Liver (tissue), 9 donors: ENCODE measurements around the gene MACROD1. TPM values are rescaled to one million over a fixed set of nuclear protein-coding genes. Genes with fewer than 3 reads are reported as not detected.

Experiments used
- DNase-seq: peaks from one replicate; pipeline ENCODE4 v3.0.0-alpha.2; 2017; ENCODE audit warnings: low spot score
- H3K27ac ChIP-seq, 2 donors: one replicate each; pipeline ENCODE4 v1.7.0; 2013; ENCODE audit warnings: inconsistent platforms in 2 of 2, low read length in 2 of 2, control low read depth in 1 of 2, low read depth in 1 of 2, mild to moderate bottlenecking in 1 of 2
- H3K27me3 ChIP-seq, 4 donors: one replicate each; pipeline versions ENCODE4 v1.6.1 to v1.7.0; 2013; ENCODE audit warnings: low read length in 3 of 4, inconsistent platforms in 1 of 4, mild to moderate bottlenecking in 1 of 4, moderate library complexity in 1 of 4; ENCODE audit not compliant: control insufficient read depth in 4 of 4, insufficient read depth in 4 of 4
- H3K36me3 ChIP-seq, 4 donors: one replicate each; pipeline versions ENCODE4 v1.6.1 to v1.7.0; 2013; ENCODE audit warnings: low read length in 3 of 4, mild to moderate bottlenecking in 3 of 4, low read depth in 1 of 4, moderate library complexity in 1 of 4; ENCODE audit not compliant: control insufficient read depth in 4 of 4, insufficient read depth in 3 of 4
- H3K4me1 ChIP-seq, 4 donors: one replicate each; pipeline versions ENCODE4 v1.6.1 to v1.7.0; 2013; ENCODE audit warnings: low read length in 3 of 4, mild to moderate bottlenecking in 3 of 4, moderate library complexity in 1 of 4; ENCODE audit not compliant: control insufficient read depth in 4 of 4, insufficient read depth in 4 of 4
- H3K4me3 ChIP-seq, 3 donors: one replicate each; pipeline versions ENCODE4 v1.6.1 to v1.7.0; 2013; ENCODE audit warnings: low read length in 3 of 3, control low read depth in 1 of 3, low read depth in 1 of 3, mild to moderate bottlenecking in 1 of 3
- H3K9ac ChIP-seq, 2 donors: one replicate each; pipeline ENCODE4 v1.7.0; 2013; ENCODE audit warnings: low read length in 2 of 2, mild to moderate bottlenecking in 2 of 2, moderate library complexity in 2 of 2, control low read depth in 1 of 2, low read depth in 1 of 2
- H3K9me3 ChIP-seq, 4 donors: one replicate each; pipeline versions ENCODE4 v1.6.1 to v1.7.0; 2013; ENCODE audit warnings: low read length in 3 of 4; ENCODE audit not compliant: control insufficient read depth in 4 of 4
- FOXA1 ChIP-seq: IDR thresholded peaks from 2 replicates; pipeline ENCODE4 v1.6.1; 2016; ENCODE audit warnings: antibody characterized with exemption
- FOXA2 ChIP-seq: IDR thresholded peaks from 2 replicates; pipeline ENCODE4 v1.6.1; 2016; ENCODE audit warnings: antibody characterized with exemption
- GABPA ChIP-seq, 2 donors: IDR thresholded peaks in 1 of 2; conservative IDR thresholded peaks in 1 of 2; 2 replicates each; pipeline ENCODE4 v1.6.1; 2016; ENCODE audit warnings: antibody characterized with exemption in 2 of 2, mild to moderate bottlenecking in 1 of 2, moderate library complexity in 1 of 2
- HNF4G ChIP-seq: IDR thresholded peaks from 2 replicates; pipeline ENCODE4 v1.6.1; 2016; ENCODE audit warnings: antibody characterized with exemption
- RAD21 ChIP-seq, 2 donors: IDR thresholded peaks; 2 replicates each; pipeline ENCODE4 v1.6.1; 2016; ENCODE audit warnings: antibody characterized with exemption in 2 of 2, mild to moderate bottlenecking in 2 of 2
- SP1 ChIP-seq: IDR thresholded peaks from 2 replicates; pipeline ENCODE4 v1.6.1; 2018; ENCODE audit warnings: antibody characterized with exemption, mild to moderate bottlenecking
- TAF1 ChIP-seq: conservative IDR thresholded peaks from 2 replicates; pipeline ENCODE4 v1.6.1; 2016; ENCODE audit warnings: antibody characterized with exemption, mild to moderate bottlenecking
- YY1 ChIP-seq: IDR thresholded peaks from 2 replicates; pipeline ENCODE4 v1.6.1; 2016; ENCODE audit warnings: antibody characterized with exemption, mild to moderate bottlenecking
- WGBS: extraction: QIAGEN DNeasy Blood & Tissue Kit; methylation state at CpG from one replicate; pipeline ENCODE4 v1.1.7; 2013; 5-methylcytosine and 5-hydroxymethylcytosine counted together
- polyA plus RNA-seq, 2 donors: library from polyadenylated mRNA; stranded (reverse) in 1 of 2; unstranded in 1 of 2; fragments of 200-250 nt in 1 of 2; fragments of >200 nt in 1 of 2; fragmentation: Nextera tagmentation in 1 of 2; extraction: Ambion mirVana in 1 of 2; gene quantifications; one replicate each; pipeline versions ENCODE4 v1.2.1 to v1.2.3, GENCODE V29; 2013 to 2015
- total RNA-seq, 2 donors: library from RNA; depleted of rRNA; stranded (reverse); fragments of >200 nt; gene quantifications; one replicate each; pipeline ENCODE4 v1.2.3, GENCODE V29; 2014
- TF ChIP-seq, protein P1 (sequence below): IDR thresholded peaks from 2 replicates; pipeline ENCODE4 v1.6.1; 2016; ENCODE audit warnings: antibody characterized with exemption, mild to moderate bottlenecking
- TF ChIP-seq, protein P2 (sequence below): IDR thresholded peaks from 2 replicates; pipeline ENCODE4 v1.6.1; 2016; ENCODE audit warnings: antibody characterized with exemption
- TF ChIP-seq, protein P3 (sequence below): fragments of 150-350 bp; IDR thresholded peaks from 2 replicates; pipeline ENCODE4 v1.5.1; 2017; ENCODE audit warnings: improper control_type of control experiment, low read depth, low read length; ENCODE audit not compliant: missing input control
- TF ChIP-seq, protein P4 (sequence below): IDR thresholded peaks from 2 replicates; pipeline ENCODE4 v1.6.1; 2016; ENCODE audit warnings: antibody characterized with exemption
- TF ChIP-seq, protein P5 (sequence below): IDR thresholded peaks from 2 replicates; pipeline ENCODE4 v1.6.1; 2016; ENCODE audit warnings: antibody characterized with exemption
- donor health status: healthy.
- donor health status: healthy.
- donor health status: healthy.
- donor health status: healthy.
- donor health status: healthy.

The MACROD1 gene
- total and polyA plus RNA-seq, 4 donors = 8.9 to 25.9 (median 13.1) TPM

DNA sequence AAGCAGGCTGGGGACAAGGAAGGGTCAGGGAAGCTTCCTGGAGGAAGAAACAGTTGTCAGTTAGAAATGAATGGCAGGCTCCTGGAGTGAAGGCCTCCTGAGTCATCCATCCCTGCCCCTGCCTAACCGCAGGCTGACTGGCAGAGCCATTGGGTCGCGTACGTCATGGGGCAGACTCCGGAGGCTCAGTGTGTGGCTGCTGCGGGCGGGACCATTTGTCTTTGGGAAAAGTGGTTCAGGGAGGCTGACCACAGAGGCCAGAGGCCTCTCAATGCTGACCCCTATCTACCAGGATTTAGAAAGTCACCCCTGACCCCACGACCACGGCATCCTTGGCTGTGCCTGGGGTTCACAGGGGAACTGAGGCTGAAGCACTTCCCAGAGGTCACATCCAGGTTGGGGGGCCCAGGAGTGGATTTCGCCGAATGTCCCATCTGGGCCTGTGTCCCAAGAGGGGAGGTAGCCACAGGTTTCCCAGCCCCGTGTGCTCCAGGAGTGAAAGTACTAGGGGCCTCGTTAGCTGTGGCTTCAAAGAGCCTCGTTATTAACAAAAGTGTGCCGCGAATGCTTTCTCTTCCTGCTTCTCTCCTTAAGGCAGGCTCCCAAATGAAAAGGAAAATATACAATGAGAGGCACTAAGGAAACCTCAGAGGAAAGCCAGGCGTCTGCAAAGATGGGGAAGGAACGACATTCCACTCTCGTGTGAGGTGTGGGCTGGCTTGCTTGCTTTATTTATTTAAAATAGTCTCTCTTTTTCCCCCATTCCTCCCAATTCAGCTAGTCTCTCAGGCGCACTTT is 71.3 kb downstream of the MACROD1 start:
- H3K36me3 ChIP-seq = no peaks in the 10 kb centered on the region
- no peak overlapping the region for H3K4me3 ChIP-seq
- no peaks in the 10 kb centered on the region for H3K9me3 ChIP-seq
- no peak overlapping the region for H3K27ac ChIP-seq
- H3K27me3 ChIP-seq = no peaks in the 10 kb centered on the region
- H3K9ac ChIP-seq = no peak overlapping the region
- TF ChIP-seq, protein P1, sequence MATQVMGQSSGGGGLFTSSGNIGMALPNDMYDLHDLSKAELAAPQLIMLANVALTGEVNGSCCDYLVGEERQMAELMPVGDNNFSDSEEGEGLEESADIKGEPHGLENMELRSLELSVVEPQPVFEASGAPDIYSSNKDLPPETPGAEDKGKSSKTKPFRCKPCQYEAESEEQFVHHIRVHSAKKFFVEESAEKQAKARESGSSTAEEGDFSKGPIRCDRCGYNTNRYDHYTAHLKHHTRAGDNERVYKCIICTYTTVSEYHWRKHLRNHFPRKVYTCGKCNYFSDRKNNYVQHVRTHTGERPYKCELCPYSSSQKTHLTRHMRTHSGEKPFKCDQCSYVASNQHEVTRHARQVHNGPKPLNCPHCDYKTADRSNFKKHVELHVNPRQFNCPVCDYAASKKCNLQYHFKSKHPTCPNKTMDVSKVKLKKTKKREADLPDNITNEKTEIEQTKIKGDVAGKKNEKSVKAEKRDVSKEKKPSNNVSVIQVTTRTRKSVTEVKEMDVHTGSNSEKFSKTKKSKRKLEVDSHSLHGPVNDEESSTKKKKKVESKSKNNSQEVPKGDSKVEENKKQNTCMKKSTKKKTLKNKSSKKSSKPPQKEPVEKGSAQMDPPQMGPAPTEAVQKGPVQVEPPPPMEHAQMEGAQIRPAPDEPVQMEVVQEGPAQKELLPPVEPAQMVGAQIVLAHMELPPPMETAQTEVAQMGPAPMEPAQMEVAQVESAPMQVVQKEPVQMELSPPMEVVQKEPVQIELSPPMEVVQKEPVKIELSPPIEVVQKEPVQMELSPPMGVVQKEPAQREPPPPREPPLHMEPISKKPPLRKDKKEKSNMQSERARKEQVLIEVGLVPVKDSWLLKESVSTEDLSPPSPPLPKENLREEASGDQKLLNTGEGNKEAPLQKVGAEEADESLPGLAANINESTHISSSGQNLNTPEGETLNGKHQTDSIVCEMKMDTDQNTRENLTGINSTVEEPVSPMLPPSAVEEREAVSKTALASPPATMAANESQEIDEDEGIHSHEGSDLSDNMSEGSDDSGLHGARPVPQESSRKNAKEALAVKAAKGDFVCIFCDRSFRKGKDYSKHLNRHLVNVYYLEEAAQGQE = no peak
- TF ChIP-seq FOXA2 (no peak), GABPA (IDR thresholded peaks at IDR 0.05 in 1 of 2, conservative IDR thresholded peaks at IDR 0.05 in 1 of 2) (no peak), HNF4G (no peak), SP1 (no peak), RAD21 (IDR thresholded peaks at IDR 0.05) (no peak), YY1 (no peak), FOXA1 (no peak), TAF1 (no peak)
- TF ChIP-seq, protein P2, sequence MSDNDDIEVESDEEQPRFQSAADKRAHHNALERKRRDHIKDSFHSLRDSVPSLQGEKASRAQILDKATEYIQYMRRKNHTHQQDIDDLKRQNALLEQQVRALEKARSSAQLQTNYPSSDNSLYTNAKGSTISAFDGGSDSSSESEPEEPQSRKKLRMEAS = no peak
- TF ChIP-seq, protein P3, sequence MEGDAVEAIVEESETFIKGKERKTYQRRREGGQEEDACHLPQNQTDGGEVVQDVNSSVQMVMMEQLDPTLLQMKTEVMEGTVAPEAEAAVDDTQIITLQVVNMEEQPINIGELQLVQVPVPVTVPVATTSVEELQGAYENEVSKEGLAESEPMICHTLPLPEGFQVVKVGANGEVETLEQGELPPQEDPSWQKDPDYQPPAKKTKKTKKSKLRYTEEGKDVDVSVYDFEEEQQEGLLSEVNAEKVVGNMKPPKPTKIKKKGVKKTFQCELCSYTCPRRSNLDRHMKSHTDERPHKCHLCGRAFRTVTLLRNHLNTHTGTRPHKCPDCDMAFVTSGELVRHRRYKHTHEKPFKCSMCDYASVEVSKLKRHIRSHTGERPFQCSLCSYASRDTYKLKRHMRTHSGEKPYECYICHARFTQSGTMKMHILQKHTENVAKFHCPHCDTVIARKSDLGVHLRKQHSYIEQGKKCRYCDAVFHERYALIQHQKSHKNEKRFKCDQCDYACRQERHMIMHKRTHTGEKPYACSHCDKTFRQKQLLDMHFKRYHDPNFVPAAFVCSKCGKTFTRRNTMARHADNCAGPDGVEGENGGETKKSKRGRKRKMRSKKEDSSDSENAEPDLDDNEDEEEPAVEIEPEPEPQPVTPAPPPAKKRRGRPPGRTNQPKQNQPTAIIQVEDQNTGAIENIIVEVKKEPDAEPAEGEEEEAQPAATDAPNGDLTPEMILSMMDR = no peak
- TF ChIP-seq, protein P4, sequence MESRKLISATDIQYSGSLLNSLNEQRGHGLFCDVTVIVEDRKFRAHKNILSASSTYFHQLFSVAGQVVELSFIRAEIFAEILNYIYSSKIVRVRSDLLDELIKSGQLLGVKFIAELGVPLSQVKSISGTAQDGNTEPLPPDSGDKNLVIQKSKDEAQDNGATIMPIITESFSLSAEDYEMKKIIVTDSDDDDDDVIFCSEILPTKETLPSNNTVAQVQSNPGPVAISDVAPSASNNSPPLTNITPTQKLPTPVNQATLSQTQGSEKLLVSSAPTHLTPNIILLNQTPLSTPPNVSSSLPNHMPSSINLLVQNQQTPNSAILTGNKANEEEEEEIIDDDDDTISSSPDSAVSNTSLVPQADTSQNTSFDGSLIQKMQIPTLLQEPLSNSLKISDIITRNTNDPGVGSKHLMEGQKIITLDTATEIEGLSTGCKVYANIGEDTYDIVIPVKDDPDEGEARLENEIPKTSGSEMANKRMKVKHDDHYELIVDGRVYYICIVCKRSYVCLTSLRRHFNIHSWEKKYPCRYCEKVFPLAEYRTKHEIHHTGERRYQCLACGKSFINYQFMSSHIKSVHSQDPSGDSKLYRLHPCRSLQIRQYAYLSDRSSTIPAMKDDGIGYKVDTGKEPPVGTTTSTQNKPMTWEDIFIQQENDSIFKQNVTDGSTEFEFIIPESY = no peak
- TF ChIP-seq, protein P5, sequence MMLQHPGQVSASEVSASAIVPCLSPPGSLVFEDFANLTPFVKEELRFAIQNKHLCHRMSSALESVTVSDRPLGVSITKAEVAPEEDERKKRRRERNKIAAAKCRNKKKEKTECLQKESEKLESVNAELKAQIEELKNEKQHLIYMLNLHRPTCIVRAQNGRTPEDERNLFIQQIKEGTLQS = no peak
- H3K4me1 ChIP-seq = peaks cover 6 to 33% (median 23%) of the 10 kb centered on the region in 4 donors
- WGBS = 82% methylated on average over 20 of the region's 20 CpGs
- DNase-seq = no peak
